ENCODE results near the gene HS1BP3. TPM values are rescaled to one million over a fixed set of nuclear protein-coding genes. Genes with fewer than 3 reads are reported as not detected.

HS1BP3 gene
- total RNA-seq, 1 experiment from 2014 or later, result 16.2 TPM

DNA sequence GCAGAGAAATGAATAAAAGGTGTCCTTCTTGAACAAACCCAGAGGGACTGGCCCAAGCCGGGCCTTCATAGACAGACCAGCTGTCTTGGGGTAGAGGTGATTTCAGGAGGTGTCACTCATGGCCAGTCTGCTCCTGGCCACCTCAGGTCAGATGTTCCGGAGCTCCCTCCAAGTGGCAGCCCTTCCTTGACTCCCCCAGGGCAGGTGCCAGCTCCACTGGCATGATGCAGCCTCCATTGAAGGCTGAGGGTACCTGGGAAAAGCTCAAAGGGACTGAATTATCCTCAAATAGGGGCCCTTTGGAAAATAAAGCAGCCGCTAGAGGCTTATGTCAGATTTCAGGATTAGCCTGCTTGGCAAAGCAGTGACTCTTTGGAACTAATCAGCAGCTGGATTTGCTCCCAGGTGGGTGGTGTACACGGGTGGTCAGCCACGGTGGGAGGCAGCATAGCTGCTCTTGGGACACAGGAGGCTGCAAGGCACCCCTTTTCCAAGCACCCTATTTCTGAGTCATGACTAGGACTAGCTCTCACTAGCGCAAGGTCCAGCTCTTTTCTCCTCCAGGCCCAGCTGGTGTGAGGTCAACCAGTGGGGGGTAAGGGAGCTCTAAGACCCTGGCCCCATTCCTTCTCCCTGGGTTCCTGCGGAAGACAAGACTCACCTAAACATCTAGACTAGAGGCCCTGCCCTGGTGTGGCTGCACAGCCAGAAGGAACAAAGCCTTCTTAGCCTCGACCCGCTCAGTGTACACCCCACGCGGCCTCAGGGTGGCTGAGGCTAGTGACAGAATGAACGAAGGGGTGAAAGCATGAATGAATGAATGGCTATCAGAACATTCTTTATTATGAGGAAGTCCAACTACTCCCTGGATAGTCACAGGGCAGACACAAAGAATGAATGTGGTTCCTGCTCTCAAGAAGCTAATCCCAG, 29.3 kb downstream of the HS1BP3 start:
- Histone ChIP-seq H3K4me1 (replicated peaks; ENCODE audit: insufficient read depth) (peaks cover 38% of the 10 kb centered on the region), H3K27me3 (ENCODE audit: insufficient read depth, low read depth) (no peaks in the 10 kb centered on the region), H3K9me3 (ENCODE audit: insufficient read depth, low read depth) (no peaks in the 10 kb centered on the region), H2AFZ (no peak overlapping the region), H3K79me2 (ENCODE audit: low read depth) (no peaks in the 10 kb centered on the region), H4K20me1 (ENCODE audit: insufficient read depth) (no peaks in the 10 kb centered on the region), H3K4me2 (peak overlapping the region; percentile 26; the same call in 1 of the 2 replicates), H3K36me3 (ENCODE audit: low read depth) (no peaks in the 10 kb centered on the region), H3K27ac (no peak overlapping the region), H3K9me2 (ENCODE audit: insufficient read depth) (no peaks in the 10 kb centered on the region), H3F3A (ENCODE audit: insufficient read depth, low read depth) (peaks cover 3% of the 10 kb centered on the region; the same call in 1 of the 2 replicates), H3K4me3 (no peak overlapping the region)
- ChIA-PET CTCF (no interaction called here), POLR2A (ENCODE audit: unreplicated experiment) (interaction anchor here (0.5 to 0.7 kb wide), 2 partner anchors 389 to 570 kb away, joined by 3 to 9 read pairs; no protein-coding TSS in a partner anchor)
- BruUV-seq (replicated peaks), result no TSS peak
- intact Hi-C loops (cut with micrococcal nuclease; ENCODE audit: unreplicated experiment), result no loop called here
- no peak for DNase-seq
- no peak for TF ChIP-seq EZH2 (IDR thresholded peaks at IDR 0.05; ENCODE audit: low read depth)

DNA sequence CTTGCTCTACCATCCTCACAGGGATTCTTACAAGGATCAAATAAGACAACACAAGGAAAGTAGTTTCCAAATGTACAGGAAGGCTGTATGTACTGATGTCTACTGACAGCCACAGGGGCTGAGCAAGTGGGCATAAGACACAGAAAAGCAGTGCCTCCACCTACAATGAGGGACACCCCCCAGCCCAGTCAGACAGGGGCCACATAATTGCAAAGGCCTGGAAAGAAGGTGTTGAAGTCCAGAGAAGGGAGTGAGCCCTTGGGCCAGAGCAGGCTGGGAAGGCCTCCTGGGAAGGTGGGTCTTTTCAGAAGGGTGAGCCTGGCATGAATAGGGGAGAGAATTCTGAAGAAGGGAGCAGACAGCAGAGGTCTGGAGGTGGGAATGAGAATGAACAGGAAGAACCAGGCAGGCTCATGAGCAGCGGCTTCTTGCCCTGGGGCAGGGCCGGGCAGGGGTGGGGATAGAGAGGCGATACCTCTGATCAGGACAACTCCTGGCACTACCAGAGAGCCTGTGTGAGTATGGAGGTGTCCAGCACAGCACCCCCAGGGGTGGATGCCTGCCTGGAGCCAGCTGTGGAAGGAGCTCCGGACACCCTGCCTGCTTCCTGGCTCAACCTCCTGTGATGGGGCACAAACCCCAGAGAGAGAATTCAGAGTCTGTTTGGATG, 30.1 kb downstream of the HS1BP3 start:
- Histone ChIP-seq H2AFZ (no peak overlapping the region), H3K9me3 (ENCODE audit: insufficient read depth, low read depth) (no peaks in the 10 kb centered on the region), H3F3A (ENCODE audit: insufficient read depth, low read depth) (peaks cover 3% of the 10 kb centered on the region; the same call in 1 of the 2 replicates), H3K9me2 (ENCODE audit: insufficient read depth) (no peaks in the 10 kb centered on the region), H3K79me2 (ENCODE audit: low read depth) (no peaks in the 10 kb centered on the region), H4K20me1 (ENCODE audit: insufficient read depth) (no peaks in the 10 kb centered on the region), H3K27me3 (ENCODE audit: insufficient read depth, low read depth) (no peaks in the 10 kb centered on the region), H3K36me3 (ENCODE audit: low read depth) (no peaks in the 10 kb centered on the region), H3K4me1 (replicated peaks; ENCODE audit: insufficient read depth) (peaks cover 38% of the 10 kb centered on the region), H3K27ac (no peak overlapping the region), H3K4me3 (no peak overlapping the region), H3K4me2 (peak overlapping the region; percentile 26; the same call in 1 of the 2 replicates)
- TF ChIP-seq CTCF (conservative IDR thresholded peaks at IDR 0.05) (no peak), EZH2 (IDR thresholded peaks at IDR 0.05; ENCODE audit: low read depth) (no peak)
- ChIA-PET CTCF (no interaction called here), POLR2A (ENCODE audit: unreplicated experiment) (interaction anchor here (0.7 kb wide), 1 partner anchor 389 kb away, joined by 9 read pairs; no protein-coding TSS in a partner anchor)
- BruUV-seq (replicated peaks), result no TSS peak
- intact Hi-C loops (cut with micrococcal nuclease; ENCODE audit: unreplicated experiment), result no loop called here
- peak; percentile 56 to 74 for DNase-seq

- no peak overlapping the region for H3K4me2 ChIP-seq
- no peaks in the 10 kb centered on the region for H3K9me3 ChIP-seq (ENCODE audit: insufficient read depth, low read depth)
- no peak for DNase-seq
- no peaks in the 10 kb centered on the region for H4K20me1 ChIP-seq (ENCODE audit: insufficient read depth)
- H3F3A ChIP-seq (ENCODE audit: insufficient read depth, low read depth), result peaks cover 3% of the 10 kb centered on the region; the same call in 1 of the 2 replicates
- no peaks in the 10 kb centered on the region for H3K79me2 ChIP-seq (ENCODE audit: low read depth)
- no peak for TF ChIP-seq EZH2 (IDR thresholded peaks at IDR 0.05; ENCODE audit: low read depth)
- no peak for TF ChIP-seq CTCF (conservative IDR thresholded peaks at IDR 0.05)
- BruUV-seq (replicated peaks), result no TSS peak
- H2AFZ ChIP-seq, result no peak overlapping the region
- ChIA-PET CTCF (no interaction called here), POLR2A (ENCODE audit: unreplicated experiment) (no interaction called here)
- H3K27me3 ChIP-seq (ENCODE audit: insufficient read depth, low read depth), result no peaks in the 10 kb centered on the region
- H3K27ac ChIP-seq, result no peak overlapping the region
- H3K4me3 ChIP-seq, result no peak overlapping the region
- intact Hi-C loops (cut with micrococcal nuclease; ENCODE audit: unreplicated experiment), result no loop called here
- H3K4me1 ChIP-seq (replicated peaks; ENCODE audit: insufficient read depth), result peaks cover 41% of the 10 kb centered on the region
- no peaks in the 10 kb centered on the region for H3K9me2 ChIP-seq (ENCODE audit: insufficient read depth)
- H3K36me3 ChIP-seq (ENCODE audit: low read depth), result no peaks in the 10 kb centered on the region
These were observed 30.6 kb downstream of the HS1BP3 start for GRCh38 chr2:20620271-20620681.

Data from PC-9 (cell line).